ENCODE measurements around the gene GGT7. TPM values are rescaled to one million over a fixed set of nuclear protein-coding genes. Genes with fewer than 3 reads are reported as not detected.
"Not testable (repeated sequence)": the region's sequence is repeated elsewhere in the genome, so short reads cannot be mapped to it uniquely, and the experiment has no call there.

The GGT7 gene
- total RNA-seq, 2 experiments from 2014 or later, result 7.3 to 10.1 TPM

GRCh38 chr20:34884260-34884659 is 11.6 kb upstream of the GGT7 start:
- POLR2A ChIA-PET, result no interaction called here

GRCh38 chr20:34883809-34884208 is 11.2 kb upstream of the GGT7 start:
- POLR2A ChIA-PET, result no interaction called here
- CTCF ChIA-PET, result no interaction called here

More at GRCh38 chr20:34884260-34884659, 11.6 kb upstream of the GGT7 start:
- CTCF ChIA-PET, result no interaction called here

- CTCF ChIA-PET, result no interaction called here
- POLR2A ChIA-PET, result no interaction called here
Measured at GRCh38 chr20:34883087-34883688, 10.5 kb upstream of the GGT7 start.

- ChIA-PET POLR2A (no interaction called here), CTCF (no interaction called here)
Measured at GRCh38 chr20:34881689-34882088, 9.0 kb upstream of the GGT7 start.

GRCh38 chr20:34880971-34881370 is 8.3 kb upstream of the GGT7 start:
- CTCF ChIA-PET, result interaction anchor here (0.7 to 1.2 kb wide), 2 partner anchors 12 to 69 kb away, joined by 3 read pairs; no protein-coding TSS in a partner anchor

GRCh38 chr20:34880215-34880850 is 7.7 kb upstream of the GGT7 start:
- ChIA-PET POLR2A (no interaction called here), CTCF (interaction anchor here (0.7 to 1.2 kb wide), 2 partner anchors 13 to 70 kb away, joined by 3 read pairs; no protein-coding TSS in a partner anchor)

More at GRCh38 chr20:34880971-34881370, 8.3 kb upstream of the GGT7 start:
- POLR2A ChIA-PET, result not testable (repeated sequence)

GRCh38 chr20:34876406-34877282 is 4.0 kb upstream of the GGT7 start, which contains the start of gene ACSS2:
ACSS2 (plus strand) TSS chr20:34876612; CDS start chr20:34876646, 34 bp downstream.
- ChIA-PET POLR2A (interaction anchor here (0.6 to 2.1 kb wide), 4 partner anchors 12 to 575 kb away, joined by 4 to 11 read pairs (median 9); partner anchors contain the start of genes GSS and MYH7B), CTCF (interaction anchor here (0.6 to 6.4 kb wide), 6 partner anchors 11 to 124 kb away, joined by 3 to 67 read pairs (median 4); partner anchors contain the start of genes GSS and MYH7B)

GRCh38 chr20:34875642-34876405 is 3.2 kb upstream of the GGT7 start:
- POLR2A ChIA-PET, result interaction anchor here (0.6 to 2.1 kb wide), 4 partner anchors 19 to 574 kb away, joined by 3 to 11 read pairs (median 9); partner anchors contain the start of genes GSS and MYH7B

GRCh38 chr20:34874094-34874654 is 1.5 kb upstream of the GGT7 start:
- CTCF ChIA-PET, result interaction anchor here (0.9 to 6.4 kb wide), 11 partner anchors 14 to 127 kb away, joined by 3 to 67 read pairs (median 3); partner anchors contain the start of genes GSS and MYH7B
- POLR2A ChIA-PET, result interaction anchor here (1.8 kb wide), 1 partner anchor 82 kb away, joined by 10 read pairs; the partner anchor contains the start of genes GSS and MYH7B

More at GRCh38 chr20:34875642-34876405, 3.2 kb upstream of the GGT7 start:
- CTCF ChIA-PET, result interaction anchor here (0.5 to 6.4 kb wide), 8 partner anchors 12 to 217 kb away, joined by 3 to 67 read pairs (median 3); partner anchors contain the start of genes GSS, MYH7B and TRPC4AP

- ChIA-PET CTCF (interaction anchor here (0.6 to 6.4 kb wide), 14 partner anchors 10 to 127 kb away, joined by 3 to 67 read pairs (median 3); partner anchors contain the start of genes GSS and MYH7B), POLR2A (interaction anchor here (1.8 kb wide), 1 partner anchor 82 kb away, joined by 10 read pairs; the partner anchor contains the start of genes GSS and MYH7B)
Measured at GRCh38 chr20:34873583-34874093, 982 bp upstream of the GGT7 start.

- CTCF ChIA-PET, result interaction anchor here (0.7 to 6.4 kb wide), 4 partner anchors 72 to 224 kb away, joined by 3 to 67 read pairs (median 4); partner anchors contain the start of genes GSS and MYH7B
- POLR2A ChIA-PET, result no interaction called here
Measured at GRCh38 chr20:34871966-34872621, 562 bp downstream of the GGT7 start.

- ChIA-PET CTCF (interaction anchor here (1.2 to 6.4 kb wide), 2 partner anchors 85 to 225 kb away, joined by 4 to 67 read pairs; partner anchors contain the start of genes GSS and MYH7B), POLR2A (no interaction called here)
Measured at GRCh38 chr20:34871320-34871926, 1.2 kb downstream of the GGT7 start.

GRCh38 chr20:34864216-34864615 is 8.4 kb downstream of the GGT7 start:
- POLR2A ChIA-PET, result no interaction called here
- CTCF ChIA-PET, result interaction anchor here (0.6 to 0.9 kb wide), 2 partner anchors 9 to 402 kb away, joined by 3 read pairs; partner anchors contain the start of gene GGT7

- POLR2A ChIA-PET, result no interaction called here
- CTCF ChIA-PET, result interaction anchor here (0.9 kb wide), 1 partner anchor 9 kb away, joined by 3 read pairs; the partner anchor contains the start of gene GGT7
Measured at GRCh38 chr20:34863421-34863965, 9.2 kb downstream of the GGT7 start.

- POLR2A ChIA-PET, result interaction anchor here (0.5 kb wide), 1 partner anchor 182 kb away, joined by 3 read pairs; no protein-coding TSS in a partner anchor
- CTCF ChIA-PET, result interaction anchor here (0.6 to 0.9 kb wide), 2 partner anchors 15 to 119 kb away, joined by 4 read pairs; no protein-coding TSS in a partner anchor
Measured at GRCh38 chr20:34862724-34863123, 9.9 kb downstream of the GGT7 start.

- CTCF ChIA-PET, result no interaction called here
- POLR2A ChIA-PET, result no interaction called here
Measured at GRCh38 chr20:34861386-34862084, 11.1 kb downstream of the GGT7 start.
